Omental fat pad (tissue), 4 donors: ENCODE data around the gene ARHGAP20. TPM values are rescaled to one million over a fixed set of nuclear protein-coding genes. Genes with fewer than 3 reads are reported as not detected.

Source experiments
- ATAC-seq: fragments of 150-250 bp; one replicate; pipeline ENCODE4 v1.9.1; 2016; ENCODE audit warnings: mild to moderate bottlenecking, moderate library complexity; ENCODE audit not compliant: low FRiP score
- DNase-seq: peaks from one replicate; pipeline ENCODE4 v3.0.0-alpha.2; 2019; ENCODE audit warnings: low spot score
- CTCF ChIP-seq, 3 donors: fragments of 450-650 bp; IDR thresholded peaks; one replicate each; pipeline ENCODE4 v1.5.1; 2016 to 2017; ENCODE audit warnings: antibody characterized with exemption in 3 of 3, mild to moderate bottlenecking in 3 of 3, moderate library complexity in 2 of 3
- total RNA-seq, 4 donors: library from RNA; depleted of rRNA; stranded (reverse); fragments of >200 nt; gene quantifications; one replicate each; pipeline ENCODE4 v1.1.0, GENCODE V29; 2016

ARHGAP20 gene
- total RNA-seq, 4 donors from 2014 or later, result 10.8 to 29.1 (median 16.6) TPM

DNA sequence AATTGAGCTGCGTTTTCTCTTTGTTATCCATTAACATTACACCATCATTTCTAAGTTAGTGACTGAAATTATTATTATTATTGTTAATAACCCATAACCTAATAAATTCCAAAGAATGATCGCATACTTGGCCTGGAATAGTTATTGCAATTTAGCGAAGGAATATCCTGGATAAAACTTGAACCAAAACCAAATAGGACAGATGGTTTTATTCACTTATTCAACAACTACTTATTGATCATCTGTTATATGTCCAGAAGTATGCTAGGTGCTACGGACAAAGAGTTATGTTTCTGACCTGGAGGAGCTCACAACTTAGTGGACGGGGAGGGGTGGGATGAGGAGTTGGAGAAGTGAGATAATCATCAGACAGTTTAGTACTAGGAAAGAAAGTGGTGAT, 44.8 kb upstream of the ARHGAP20 start:
- no peak for DNase-seq
- no peak for TF ChIP-seq CTCF (IDR thresholded peaks at IDR 0.05)
- ATAC-seq, result no peak

GRCh38 chr11:110755941-110756340, 43.7 kb upstream of the ARHGAP20 start:
- no peak for TF ChIP-seq CTCF (IDR thresholded peaks at IDR 0.05)
- ATAC-seq, result no peak
- no peak for DNase-seq

GRCh38 chr11:110752890-110753289, 40.7 kb upstream of the ARHGAP20 start:
- no peak for TF ChIP-seq CTCF (IDR thresholded peaks at IDR 0.05)
- no peak for ATAC-seq

DNA sequence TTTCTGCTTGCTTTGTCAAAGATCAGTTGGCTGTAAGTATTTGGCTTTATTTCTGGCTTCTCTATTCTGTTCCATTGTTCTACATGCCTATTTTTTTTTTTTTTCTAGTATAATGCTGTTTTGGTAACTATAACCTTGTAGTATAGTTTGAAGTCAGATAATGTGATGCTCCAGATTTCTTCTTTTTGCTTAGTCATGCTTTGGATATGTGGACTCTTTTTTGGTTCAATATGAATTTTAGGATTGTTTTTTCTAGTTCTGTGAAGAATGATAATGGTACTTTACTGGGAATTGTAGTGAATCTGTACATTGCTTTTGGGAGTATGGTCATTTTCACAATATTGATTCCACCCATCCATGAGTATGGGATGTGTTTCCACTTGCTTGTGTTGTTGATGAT, 37.9 kb upstream of the ARHGAP20 start:
- no peak for DNase-seq

More at GRCh38 chr11:110752890-110753289, 40.7 kb upstream of the ARHGAP20 start:
- DNase-seq, result no peak

DNA sequence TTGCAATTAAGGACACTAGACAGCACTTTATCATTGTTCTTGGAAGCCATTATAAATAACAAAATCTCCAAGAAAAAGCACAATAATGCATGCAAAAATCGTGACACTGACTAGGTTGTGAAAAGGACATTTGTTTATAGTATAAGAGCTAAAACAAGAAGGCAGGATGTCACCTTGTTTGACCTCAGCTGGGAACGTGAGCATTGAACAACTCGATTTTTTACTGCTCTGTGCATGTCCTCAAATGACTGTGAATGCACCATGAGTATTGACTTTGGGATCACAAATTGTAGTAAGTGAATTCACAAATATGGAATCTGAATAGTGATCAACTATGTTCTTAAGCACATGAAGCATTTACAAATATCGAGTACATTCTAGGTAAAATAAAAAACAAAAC, 35.3 kb upstream of the ARHGAP20 start:
- no peak for DNase-seq
- no peak for TF ChIP-seq CTCF (IDR thresholded peaks at IDR 0.05)
- ATAC-seq, result no peak

More for the DNA sequence above, 37.9 kb upstream of the ARHGAP20 start:
- no peak for TF ChIP-seq CTCF (IDR thresholded peaks at IDR 0.05)
- ATAC-seq, result no peak

GRCh38 chr11:110738641-110739040, 26.4 kb upstream of the ARHGAP20 start:
- TF ChIP-seq CTCF (IDR thresholded peaks at IDR 0.05), result no peak
- DNase-seq (no peak), ATAC-seq (no peak)

GRCh38 chr11:110737593-110737992, 25.4 kb upstream of the ARHGAP20 start:
- no peak for ATAC-seq
- no peak for DNase-seq

More at GRCh38 chr11:110737593-110737992, 25.4 kb upstream of the ARHGAP20 start:
- TF ChIP-seq CTCF (IDR thresholded peaks at IDR 0.05), result no peak
